Measurements from ENCODE around the gene RUNX2. TPM values are rescaled to one million over a fixed set of nuclear protein-coding genes. Genes with fewer than 3 reads are reported as not detected.

The RUNX2 gene
- total RNA-seq, 3 donors from 2014 or later, result 2.0 to 4.4 (median 3.4) TPM

GRCh38 chr6:45438849-45439406, 110.8 kb downstream of the RUNX2 start:
- no peak for TF ChIP-seq CTCF (IDR thresholded peaks at IDR 0.05)
- peaks cover 14% of the 10 kb centered on the region for H3K4me1 ChIP-seq (ENCODE audit: low read depth)
- H3K36me3 ChIP-seq (ENCODE audit: low read depth), result no peaks in the 10 kb centered on the region
- ATAC-seq, result no peak
- H3K4me3 ChIP-seq, result no peak overlapping the region
- no peaks in the 10 kb centered on the region for H3K9me3 ChIP-seq
- intact Hi-C loops (cut with DNase I, micrococcal nuclease), result no loop called here
- DNase-seq, result no peak

- intact Hi-C loops (cut with DNase I, micrococcal nuclease), result no loop called here
- H3K9me3 ChIP-seq, result no peaks in the 10 kb centered on the region
- TF ChIP-seq CTCF (IDR thresholded peaks at IDR 0.05), result no peak
- DNase-seq (no peak), ATAC-seq (no peak)
- H3K4me1 ChIP-seq (ENCODE audit: low read depth), result peaks cover 8% of the 10 kb centered on the region
- H3K4me3 ChIP-seq, result no peak overlapping the region
- H3K36me3 ChIP-seq (ENCODE audit: low read depth), result no peaks in the 10 kb centered on the region
These were observed 111.3 kb downstream of the RUNX2 start for GRCh38 chr6:45439459-45439858.

GRCh38 chr6:45439861-45440388, 111.8 kb downstream of the RUNX2 start:
- no peak for TF ChIP-seq CTCF (IDR thresholded peaks at IDR 0.05)
- Histone ChIP-seq H3K9me3 (no peaks in the 10 kb centered on the region), H3K4me1 (ENCODE audit: low read depth) (peaks cover 7% of the 10 kb centered on the region), H3K36me3 (ENCODE audit: low read depth) (no peaks in the 10 kb centered on the region), H3K4me3 (no peak overlapping the region)
- ATAC-seq (no peak), DNase-seq (no peak)
- intact Hi-C loops (cut with DNase I, micrococcal nuclease), result no loop called here

- DNase-seq (no peak), ATAC-seq (no peak)
- no peaks in the 10 kb centered on the region for H3K9me3 ChIP-seq
- no peak overlapping the region for H3K4me3 ChIP-seq
- H3K36me3 ChIP-seq (ENCODE audit: low read depth), result no peaks in the 10 kb centered on the region
- intact Hi-C loops (cut with DNase I, micrococcal nuclease), result no loop called here
- peaks cover 20% of the 10 kb centered on the region for H3K4me1 ChIP-seq (ENCODE audit: low read depth)
- no peak for TF ChIP-seq CTCF (IDR thresholded peaks at IDR 0.05)
These were observed 113.8 kb downstream of the RUNX2 start for GRCh38 chr6:45441851-45442453.

- TF ChIP-seq CTCF (IDR thresholded peaks at IDR 0.05), result no peak
- H3K36me3 ChIP-seq (ENCODE audit: low read depth), result no peaks in the 10 kb centered on the region
- intact Hi-C loops (cut with DNase I, micrococcal nuclease), result no loop called here
These were observed 114.6 kb downstream of the RUNX2 start for GRCh38 chr6:45442716-45443115.

More at GRCh38 chr6:45442716-45443115, 114.6 kb downstream of the RUNX2 start:
- DNase-seq (no peak), ATAC-seq (no peak)
- H3K4me3 ChIP-seq, result no peak overlapping the region
- peaks cover 17% of the 10 kb centered on the region for H3K4me1 ChIP-seq (ENCODE audit: low read depth)
- no peaks in the 10 kb centered on the region for H3K9me3 ChIP-seq
